Stomach (tissue), 9 donors: ENCODE results near the gene NF1. TPM values are rescaled to one million over a fixed set of nuclear protein-coding genes. Genes with fewer than 3 reads are reported as not detected.
"Not testable (repeated sequence)": the region's sequence is repeated elsewhere in the genome, so short reads cannot be mapped to it uniquely, and the experiment has no call there.

Experiments
- DNase-seq, 2 donors: peaks; one replicate each; pipeline versions ENCODE4 v3.0.0 to v3.0.0-alpha.2; 2013 to 2019
- H3K27ac ChIP-seq, 5 donors: fragments of 200-600 bp in 4 of 5; sonication (generic) in 4 of 5; one replicate each; pipeline ENCODE4 v1.5.1; 2013 to 2019; ENCODE audit warnings: mild to moderate bottlenecking in 1 of 5, moderate library complexity in 1 of 5
- H3K27me3 ChIP-seq, 3 donors: fragments of 200-600 bp; sonication (generic); one replicate each; pipeline ENCODE4 v1.5.1; 2017 to 2019; ENCODE audit warnings: mixed run types in 1 of 3
- H3K36me3 ChIP-seq, 4 donors: fragments of 200-600 bp; sonication (generic); 1 replicate in 3 of 4; 2 replicates in 1 of 4; pipeline ENCODE4 v1.5.1; 2016 to 2019
- H3K4me1 ChIP-seq, 4 donors: fragments of 200-600 bp; sonication (generic); one replicate each; pipeline ENCODE4 v1.5.1; 2016 to 2019
- H3K4me3 ChIP-seq, 4 donors: fragments of 200-600 bp; sonication (generic) in 3 of 4; one replicate each; pipeline ENCODE4 v1.5.1; 2016 to 2019; ENCODE audit warnings: mild to moderate bottlenecking in 1 of 4
- H3K9me3 ChIP-seq, 4 donors: fragments of 200-600 bp; sonication (generic); one replicate each; pipeline ENCODE4 v1.5.1; 2016 to 2019
- EP300 ChIP-seq: sonication (generic); formaldehyde crosslinking; IDR thresholded peaks from one replicate; pipeline ENCODE4 v1.6.1; 2017; ENCODE audit warnings: antibody characterized with exemption
- POLR2A ChIP-seq, 4 donors: fragments of 450-650 bp; IDR thresholded peaks; one replicate each; pipeline ENCODE4 v1.6.1; 2016; ENCODE audit warnings: antibody characterized with exemption in 4 of 4, control low read depth in 2 of 4, mild to moderate bottlenecking in 1 of 4, moderate library complexity in 1 of 4
- POLR2AphosphoS5 ChIP-seq, 3 donors: sonication (generic); formaldehyde crosslinking; IDR thresholded peaks; one replicate each; pipeline ENCODE4 v1.6.1; 2016; ENCODE audit warnings: antibody characterized with exemption in 3 of 3
- WGBS, 5 donors: extraction: QIAGEN DNeasy Blood & Tissue Kit in 3 of 5; methylation state at CpG; one replicate each; pipeline versions ENCODE4 v1.1.5 to v1.1.7; 2013 to 2018; 5-methylcytosine and 5-hydroxymethylcytosine counted together
- intact Hi-C: fragments of 100-400 bp; cut with DNase I; formaldehyde crosslinking; loops from one replicate; pipeline ENCODE4 v1.15.1; 2023; ENCODE audit warnings: low total_unique reads
- polyA plus RNA-seq, 3 donors: library from polyadenylated mRNA; stranded (reverse); fragments of 200-250 nt; gene quantifications; one replicate each; pipeline ENCODE4 v1.2.3, GENCODE V29; 2013
- total RNA-seq, 5 donors: library from RNA; depleted of rRNA; stranded (reverse); fragments of >200 nt; gene quantifications; one replicate each; pipeline versions ENCODE4 v1.1.0 to v1.2.3, GENCODE V29; 2014 to 2016
- TF ChIP-seq, protein P1 (sequence below), 7 experiments: fragments of 450-650 bp in 4 of 7; fragments of 200-600 bp in 3 of 7; sonication (generic) in 3 of 7; IDR thresholded peaks; one replicate each; pipeline ENCODE4 v1.5.1; 2016 to 2019; ENCODE audit warnings: antibody characterized with exemption in 7 of 7, control low read depth in 2 of 7, mild to moderate bottlenecking in 1 of 7
- donor health status: healthy with polysubstance abuse.
- donor health status: Bipolar disorder and iron deficiency.
- donor health status: healthy.

The NF1 gene
- total and polyA plus RNA-seq, 8 donors: 5.2 to 108 (median 50.5) TPM

DNA sequence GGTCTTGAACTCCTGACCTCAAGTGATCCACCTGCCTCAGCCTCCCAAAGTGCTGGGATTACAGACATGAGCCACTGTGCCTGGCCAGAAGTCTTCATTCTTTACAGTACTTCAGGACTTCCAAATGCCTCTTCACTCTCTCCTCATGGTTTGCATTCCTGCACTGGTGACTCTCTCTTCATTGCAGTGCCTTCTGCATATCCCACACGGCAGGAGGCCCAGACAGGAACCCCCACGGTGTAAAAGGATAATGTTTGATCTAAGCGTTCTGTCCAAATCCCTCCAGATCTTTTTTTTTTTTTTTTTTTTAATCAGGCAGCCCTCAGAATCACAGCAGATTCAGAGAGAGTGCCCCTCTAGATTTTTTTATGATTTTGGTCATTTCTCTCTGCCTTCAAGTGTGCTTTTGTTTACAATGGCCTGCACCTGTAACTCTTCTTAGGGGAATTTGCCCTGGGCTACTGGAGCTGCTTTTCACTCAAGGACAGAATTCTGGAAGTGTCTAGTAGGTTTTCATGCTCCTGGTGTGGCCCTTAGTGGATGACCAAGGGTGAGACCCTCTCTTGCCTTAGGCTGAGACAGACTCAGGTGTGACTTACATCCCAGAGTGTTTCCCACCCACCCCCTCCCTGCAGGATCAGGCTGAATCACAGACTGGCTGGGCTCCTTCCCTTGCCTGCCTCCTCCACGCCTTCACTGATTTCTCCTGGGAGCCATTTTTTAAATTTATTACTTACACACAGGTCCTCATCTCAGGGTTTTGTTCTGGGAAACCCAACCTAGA is 19.8 kb upstream of the NF1 start:
- Histone ChIP-seq H3K4me1 (no peaks in the 10 kb centered on the region), H3K36me3 (no peaks in the 10 kb centered on the region), H3K4me3 (no peak overlapping the region), H3K9me3 (no peaks in the 10 kb centered on the region), H3K27ac (no peak overlapping the region), H3K27me3 (no peaks in the 10 kb centered on the region)
- intact Hi-C loops: no loop called here
- no peak for TF ChIP-seq POLR2A (IDR thresholded peaks at IDR 0.05)
- WGBS, 5 donors: 51 to 62% (median 54%) methylated on average over 4 of the region's 4 CpGs
- no peak for DNase-seq

DNA sequence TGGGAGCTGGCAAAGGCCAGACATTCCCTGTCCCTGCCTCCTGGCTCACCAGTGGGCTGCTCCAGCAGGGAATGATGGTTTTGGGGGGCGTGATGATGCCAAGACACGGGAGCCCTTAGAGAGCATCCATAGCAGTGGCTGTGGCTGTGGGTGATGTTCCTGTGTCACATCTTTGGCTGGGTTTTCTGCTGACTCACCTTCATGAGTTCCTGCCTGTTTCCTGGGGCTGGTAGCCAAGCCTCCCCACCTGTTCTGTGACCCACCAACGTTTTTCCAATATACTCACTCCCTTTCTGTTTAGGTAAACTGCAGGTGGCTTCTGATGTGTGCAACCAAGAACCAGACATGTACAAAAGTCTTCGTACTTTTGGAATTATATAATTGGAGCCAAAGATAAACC is 16.5 kb upstream of the NF1 start:
- TF ChIP-seq POLR2A (IDR thresholded peaks at IDR 0.05): no peak
- TF ChIP-seq EP300: no peak
- TF ChIP-seq, protein P1, sequence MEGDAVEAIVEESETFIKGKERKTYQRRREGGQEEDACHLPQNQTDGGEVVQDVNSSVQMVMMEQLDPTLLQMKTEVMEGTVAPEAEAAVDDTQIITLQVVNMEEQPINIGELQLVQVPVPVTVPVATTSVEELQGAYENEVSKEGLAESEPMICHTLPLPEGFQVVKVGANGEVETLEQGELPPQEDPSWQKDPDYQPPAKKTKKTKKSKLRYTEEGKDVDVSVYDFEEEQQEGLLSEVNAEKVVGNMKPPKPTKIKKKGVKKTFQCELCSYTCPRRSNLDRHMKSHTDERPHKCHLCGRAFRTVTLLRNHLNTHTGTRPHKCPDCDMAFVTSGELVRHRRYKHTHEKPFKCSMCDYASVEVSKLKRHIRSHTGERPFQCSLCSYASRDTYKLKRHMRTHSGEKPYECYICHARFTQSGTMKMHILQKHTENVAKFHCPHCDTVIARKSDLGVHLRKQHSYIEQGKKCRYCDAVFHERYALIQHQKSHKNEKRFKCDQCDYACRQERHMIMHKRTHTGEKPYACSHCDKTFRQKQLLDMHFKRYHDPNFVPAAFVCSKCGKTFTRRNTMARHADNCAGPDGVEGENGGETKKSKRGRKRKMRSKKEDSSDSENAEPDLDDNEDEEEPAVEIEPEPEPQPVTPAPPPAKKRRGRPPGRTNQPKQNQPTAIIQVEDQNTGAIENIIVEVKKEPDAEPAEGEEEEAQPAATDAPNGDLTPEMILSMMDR (IDR thresholded peaks at IDR 0.05): no peak
- TF ChIP-seq POLR2AphosphoS5 (IDR thresholded peaks at IDR 0.05): no peak
- no peak for DNase-seq
- H3K36me3 ChIP-seq: no peaks in the 10 kb centered on the region
- H3K4me3 ChIP-seq: no peak overlapping the region
- H3K27ac ChIP-seq: no peak overlapping the region
- H3K4me1 ChIP-seq: no peaks in the 10 kb centered on the region
- 49 to 71% (median 64%) methylated on average over 4 of the region's 4 CpGs for WGBS, 5 donors
- H3K9me3 ChIP-seq: no peaks in the 10 kb centered on the region
- intact Hi-C loops: no loop called here
- no peaks in the 10 kb centered on the region for H3K27me3 ChIP-seq

DNA sequence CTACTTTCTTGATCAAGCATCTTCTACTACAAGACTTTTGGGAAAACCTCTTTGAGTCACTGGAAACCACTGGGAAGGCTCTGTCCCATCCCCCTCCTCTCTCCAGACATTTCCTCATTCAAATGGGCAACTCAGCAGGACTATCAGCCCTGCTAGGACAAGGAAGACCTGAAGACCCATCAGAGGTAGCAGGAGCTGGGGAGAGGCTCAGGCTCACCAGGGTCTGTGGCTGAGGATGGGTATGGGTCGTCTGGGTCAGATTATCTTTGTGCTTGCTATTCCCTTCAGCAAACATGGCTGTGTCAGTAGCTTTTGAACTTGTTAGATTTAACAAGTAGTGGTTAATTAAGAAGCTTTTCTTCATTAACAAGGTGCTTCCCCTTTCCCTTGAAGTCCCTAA is 15.0 kb upstream of the NF1 start:
- H3K9me3 ChIP-seq: no peaks in the 10 kb centered on the region
- no peaks in the 10 kb centered on the region for H3K36me3 ChIP-seq
- H3K4me1 ChIP-seq: no peaks in the 10 kb centered on the region
- intact Hi-C loops: no loop called here
- no peak for TF ChIP-seq POLR2AphosphoS5 (IDR thresholded peaks at IDR 0.05)
- TF ChIP-seq, protein P1 (IDR thresholded peaks at IDR 0.05): no peak
- no peak for TF ChIP-seq EP300
- TF ChIP-seq POLR2A (IDR thresholded peaks at IDR 0.05): no peak
- DNase-seq: no peak
- 33 to 50% (median 40%) methylated on average over 1 of the region's 1 CpG for WGBS, 5 donors
- no peaks in the 10 kb centered on the region for H3K27me3 ChIP-seq
- H3K4me3 ChIP-seq: no peak overlapping the region
- H3K27ac ChIP-seq: no peak overlapping the region

DNA sequence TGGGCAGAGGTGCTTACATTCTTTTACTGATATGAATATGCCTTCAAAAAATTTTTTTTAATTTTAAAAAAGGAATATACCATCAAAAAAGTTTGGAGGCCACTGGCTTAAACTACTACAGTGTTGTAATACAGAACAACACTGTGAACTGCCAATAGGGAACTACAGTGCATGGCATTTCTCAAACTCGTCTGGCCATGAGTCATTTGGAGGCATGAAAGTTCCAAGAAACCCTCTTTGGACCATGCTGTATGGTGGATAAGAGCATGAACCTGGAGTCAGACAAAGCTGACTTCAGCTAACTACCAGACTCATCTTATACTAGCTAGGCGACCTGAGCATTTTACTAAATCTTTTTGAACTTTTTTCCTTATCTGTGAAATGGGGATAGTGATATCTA is 9.2 kb upstream of the NF1 start:
- WGBS, 5 donors: 61 to 81% (median 71%) methylated on average over 2 of the region's 2 CpGs
- Histone ChIP-seq H3K36me3 (no peaks in the 10 kb centered on the region), H3K4me3 (no peak overlapping the region), H3K4me1 (peaks cover 0 to 4% (median 0%) of the 10 kb centered on the region in 4 donors), H3K27ac (no peak overlapping the region), H3K9me3 (no peaks in the 10 kb centered on the region), H3K27me3 (no peaks in the 10 kb centered on the region)
- TF ChIP-seq POLR2A (IDR thresholded peaks at IDR 0.05) (no peak), EP300 (no peak), POLR2AphosphoS5 (IDR thresholded peaks at IDR 0.05) (no peak)
- TF ChIP-seq, protein P1 (IDR thresholded peaks at IDR 0.05): no peak
- intact Hi-C loops: no loop called here
- no peak for DNase-seq

DNA sequence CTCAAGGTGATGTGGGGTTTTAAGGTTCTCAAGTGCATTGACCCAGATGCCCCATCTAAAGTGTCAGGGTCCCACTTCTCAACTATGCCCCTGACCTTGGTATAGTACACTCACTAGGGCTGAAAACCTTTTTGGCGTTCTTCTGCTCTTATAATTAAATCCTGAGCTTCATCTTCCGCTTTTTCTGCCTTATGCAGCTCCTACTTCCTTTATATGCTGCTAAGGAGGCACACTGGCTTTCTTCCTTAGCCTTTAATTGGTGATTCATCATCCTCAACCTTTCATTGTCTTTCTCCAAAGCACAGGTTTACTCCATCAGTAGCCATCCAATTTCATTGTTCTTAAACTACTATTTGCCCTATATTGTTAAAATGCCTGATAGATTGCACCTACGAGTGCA is 5.3 kb upstream of the NF1 start:
- Histone ChIP-seq H3K4me1 (peaks cover 0 to 10% (median 0%) of the 10 kb centered on the region in 4 donors), H3K27ac (no peak overlapping the region), H3K4me3 (no peak overlapping the region), H3K36me3 (no peaks in the 10 kb centered on the region), H3K27me3 (no peaks in the 10 kb centered on the region), H3K9me3 (no peaks in the 10 kb centered on the region)
- WGBS, 5 donors: 89 to 97% (median 94%) methylated on average over 3 of the region's 3 CpGs
- TF ChIP-seq, protein P1 (IDR thresholded peaks at IDR 0.05): no peak
- TF ChIP-seq EP300: no peak
- TF ChIP-seq POLR2AphosphoS5 (IDR thresholded peaks at IDR 0.05): no peak
- no peak for TF ChIP-seq POLR2A (IDR thresholded peaks at IDR 0.05)
- DNase-seq: no peak
- intact Hi-C loops: no loop called here

DNA sequence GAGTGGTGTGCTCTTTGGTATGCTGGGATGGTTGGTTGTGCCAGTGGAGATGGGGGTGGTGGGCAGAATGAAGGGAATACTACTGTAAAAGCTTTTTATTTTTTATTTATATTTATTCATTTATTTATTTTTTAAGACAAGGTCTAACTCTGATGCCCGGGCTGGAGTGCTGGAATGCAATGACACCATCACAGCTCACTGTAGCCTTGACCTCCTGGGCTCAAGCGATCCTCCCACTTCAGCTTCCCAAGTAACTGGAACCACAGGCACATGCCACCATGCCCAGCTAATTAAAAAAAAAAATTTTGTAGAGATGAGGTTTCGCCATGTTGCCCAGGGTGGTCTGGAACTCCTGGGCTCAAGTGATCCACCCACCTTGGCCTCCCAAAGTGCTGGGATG is 4.1 kb upstream of the NF1 start:
- 89 to 96% (median 96%) methylated on average over 3 of the region's 3 CpGs for WGBS, 5 donors
- H3K27me3 ChIP-seq, H3K36me3 ChIP-seq, intact Hi-C loops, H3K4me3 ChIP-seq, H3K9me3 ChIP-seq, H3K27ac ChIP-seq, DNase-seq: not testable (repeated sequence)
- H3K4me1 ChIP-seq: peaks cover 0 to 13% (median under 1%) of the 10 kb centered on the region in 4 donors
